OCI-M2 (cell line): Measurements from ENCODE around the gene TOR1A.

Experiments used
- DNase-seq: peaks from one replicate; lab custom pipeline; 2025; ENCODE audit not compliant: unreplicated experiment; lab: John Stamatoyannopoulos, UW

The TOR1A gene

GRCh38 chr9:129852579-129852978, 28.6 kb upstream of the TOR1A start:
- DNase-seq, result no peak

- DNase-seq, result no peak
Measured at GRCh38 chr9:129851821-129852220, 27.9 kb upstream of the TOR1A start.

- DNase-seq, result no peak
Measured at GRCh38 chr9:129850821-129851550, 27.1 kb upstream of the TOR1A start.

GRCh38 chr9:129849901-129850300, 26.0 kb upstream of the TOR1A start:
- no peak for DNase-seq

- no peak for DNase-seq
Measured at GRCh38 chr9:129848712-129849441, 24.9 kb upstream of the TOR1A start.

- DNase-seq, result no peak
Measured at GRCh38 chr9:129845373-129845772, 21.4 kb upstream of the TOR1A start.

- DNase-seq, result no peak
Measured at GRCh38 chr9:129841071-129841470, 17.1 kb upstream of the TOR1A start.

- no peak for DNase-seq
Measured at GRCh38 chr9:129840034-129840433, 16.1 kb upstream of the TOR1A start.

- DNase-seq, result no peak
Measured at GRCh38 chr9:129839324-129840023, 15.5 kb upstream of the TOR1A start.

- no peak for DNase-seq
Measured at GRCh38 chr9:129838707-129839259, 14.8 kb upstream of the TOR1A start.

GRCh38 chr9:129836311-129837007, 12.5 kb upstream of the TOR1A start:
- no peak for DNase-seq

- DNase-seq, result no peak
Measured at GRCh38 chr9:129835860-129836223, 11.9 kb upstream of the TOR1A start.

GRCh38 chr9:129835128-129835859, 11.4 kb upstream of the TOR1A start, which contains the start of the genes C9orf78 and USP20:
Gene C9orf78, minus strand, starts transcription at chr9:129835275. Its CDS starts 54 bp downstream, at chr9:129835221.
Gene USP20, plus strand, starts transcription at chr9:129835458. Its CDS starts 17,098 bp downstream, at chr9:129852556.
- DNase-seq, result peak; percentile 60

- no peak for DNase-seq
Measured at GRCh38 chr9:129834489-129835127, 10.7 kb upstream of the TOR1A start.

- no peak for DNase-seq
Measured at GRCh38 chr9:129832982-129833381, 9.0 kb upstream of the TOR1A start.

- DNase-seq, result no peak
Measured at GRCh38 chr9:129828969-129829368, 5.0 kb upstream of the TOR1A start.

- no peak for DNase-seq
Measured at GRCh38 chr9:129828051-129828450, 4.1 kb upstream of the TOR1A start.

- DNase-seq, result no peak
Measured at GRCh38 chr9:129826759-129827158, 2.8 kb upstream of the TOR1A start.

- DNase-seq, result no peak
Measured at GRCh38 chr9:129826344-129826743, 2.4 kb upstream of the TOR1A start.

- DNase-seq, result no peak
Measured at GRCh38 chr9:129823542-129823934, 398 bp downstream of the TOR1A start.
